ENCODE measurements around the gene CLSTN3. TPM values are rescaled to one million over a fixed set of nuclear protein-coding genes. Genes with fewer than 3 reads are reported as not detected.

The CLSTN3 gene
- polyA plus RNA-seq, 1 of the 3 experiments (the other 2 are of a cell fraction) = 12.7 TPM

DNA sequence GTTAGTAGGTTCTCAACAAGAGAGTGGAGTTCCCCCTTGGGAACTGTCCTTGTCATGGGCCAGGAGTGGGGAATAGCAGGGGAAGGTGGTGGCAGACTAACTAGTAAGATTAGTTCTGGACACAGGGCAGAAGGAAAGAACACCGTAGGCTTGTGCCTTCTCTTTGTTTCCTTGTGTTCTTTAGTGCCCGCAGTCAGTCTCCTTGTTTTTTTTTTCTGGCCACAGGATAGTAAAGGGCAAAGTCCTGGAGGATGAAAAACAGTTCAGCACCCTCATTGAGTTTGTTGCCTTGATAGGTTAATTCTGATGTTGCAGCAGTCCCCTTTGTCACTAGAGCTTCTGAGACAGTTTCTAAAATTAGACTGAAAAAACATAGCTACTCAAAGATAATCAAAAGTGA, 67.7 kb downstream of the CLSTN3 start:
- Histone ChIP-seq H3K36me3 (replicated peaks in 1 of 2; ENCODE audit: control insufficient read depth in 1 of 2, insufficient read depth in 2 of 2, low read length in 1 of 2) (peaks cover 31 to 56% of the 10 kb centered on the region in 2 experiments), H3K9ac (no peak overlapping the region), H4K20me1 (ENCODE audit: insufficient read depth) (no peaks in the 10 kb centered on the region), H3K9me3 (no peaks in the 10 kb centered on the region), H3K27ac (ENCODE audit: low read depth in 2 of 2, low read length in 1 of 2) (no peak overlapping the region), H2AFZ (ENCODE audit: low read depth) (no peak overlapping the region), H3K27me3 (ENCODE audit: insufficient read depth) (no peaks in the 10 kb centered on the region), H3K4me1 (ENCODE audit: control insufficient read depth in 1 of 2, insufficient read depth in 2 of 2, low read depth in 1 of 2, low read length in 1 of 2) (no peaks in the 10 kb centered on the region; a peak in 1 of 4 replicates), H3K9me2 (no peaks in the 10 kb centered on the region), H3K4me2 (no peak overlapping the region), H3K4me3 (ENCODE audit: low read depth in 2 of 2, low read length in 1 of 2) (no peak overlapping the region), H3K79me2 (ENCODE audit: insufficient read depth) (no peaks in the 10 kb centered on the region), H3F3A (replicated peaks; ENCODE audit: insufficient read depth) (no peaks in the 10 kb centered on the region)
- ChIA-PET CTCF (no interaction called here), POLR2A (no interaction called here)
- TF ChIP-seq, protein P1, sequence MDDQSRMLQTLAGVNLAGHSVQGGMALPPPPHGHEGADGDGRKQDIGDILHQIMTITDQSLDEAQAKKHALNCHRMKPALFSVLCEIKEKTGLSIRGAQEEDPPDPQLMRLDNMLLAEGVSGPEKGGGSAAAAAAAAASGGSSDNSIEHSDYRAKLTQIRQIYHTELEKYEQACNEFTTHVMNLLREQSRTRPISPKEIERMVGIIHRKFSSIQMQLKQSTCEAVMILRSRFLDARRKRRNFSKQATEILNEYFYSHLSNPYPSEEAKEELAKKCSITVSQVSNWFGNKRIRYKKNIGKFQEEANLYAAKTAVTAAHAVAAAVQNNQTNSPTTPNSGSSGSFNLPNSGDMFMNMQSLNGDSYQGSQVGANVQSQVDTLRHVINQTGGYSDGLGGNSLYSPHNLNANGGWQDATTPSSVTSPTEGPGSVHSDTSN (IDR thresholded peaks at IDR 0.05) = no peak
- TF ChIP-seq, protein P2, sequence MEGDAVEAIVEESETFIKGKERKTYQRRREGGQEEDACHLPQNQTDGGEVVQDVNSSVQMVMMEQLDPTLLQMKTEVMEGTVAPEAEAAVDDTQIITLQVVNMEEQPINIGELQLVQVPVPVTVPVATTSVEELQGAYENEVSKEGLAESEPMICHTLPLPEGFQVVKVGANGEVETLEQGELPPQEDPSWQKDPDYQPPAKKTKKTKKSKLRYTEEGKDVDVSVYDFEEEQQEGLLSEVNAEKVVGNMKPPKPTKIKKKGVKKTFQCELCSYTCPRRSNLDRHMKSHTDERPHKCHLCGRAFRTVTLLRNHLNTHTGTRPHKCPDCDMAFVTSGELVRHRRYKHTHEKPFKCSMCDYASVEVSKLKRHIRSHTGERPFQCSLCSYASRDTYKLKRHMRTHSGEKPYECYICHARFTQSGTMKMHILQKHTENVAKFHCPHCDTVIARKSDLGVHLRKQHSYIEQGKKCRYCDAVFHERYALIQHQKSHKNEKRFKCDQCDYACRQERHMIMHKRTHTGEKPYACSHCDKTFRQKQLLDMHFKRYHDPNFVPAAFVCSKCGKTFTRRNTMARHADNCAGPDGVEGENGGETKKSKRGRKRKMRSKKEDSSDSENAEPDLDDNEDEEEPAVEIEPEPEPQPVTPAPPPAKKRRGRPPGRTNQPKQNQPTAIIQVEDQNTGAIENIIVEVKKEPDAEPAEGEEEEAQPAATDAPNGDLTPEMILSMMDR (IDR thresholded peaks at IDR 0.05) = no peak
- TF ChIP-seq MEF2A (IDR thresholded peaks at IDR 0.05; ENCODE audit: borderline replicate concordance, low read depth) (no peak), TCF12 (IDR thresholded peaks at IDR 0.05) (no peak), GABPA (IDR thresholded peaks at IDR 0.05; ENCODE audit: low read depth) (no peak), FOXJ3 (CRISPR knock-in tag; IDR thresholded peaks at IDR 0.05) (no peak), JUND (IDR thresholded peaks at IDR 0.05) (no peak), FOSL2 (IDR thresholded peaks at IDR 0.05; ENCODE audit: borderline replicate concordance, low read depth) (no peak), POLR2AphosphoS5 (IDR thresholded peaks at IDR 0.05; ENCODE audit: low read depth, low read length) (no peak)
- TF ChIP-seq, protein P3, sequence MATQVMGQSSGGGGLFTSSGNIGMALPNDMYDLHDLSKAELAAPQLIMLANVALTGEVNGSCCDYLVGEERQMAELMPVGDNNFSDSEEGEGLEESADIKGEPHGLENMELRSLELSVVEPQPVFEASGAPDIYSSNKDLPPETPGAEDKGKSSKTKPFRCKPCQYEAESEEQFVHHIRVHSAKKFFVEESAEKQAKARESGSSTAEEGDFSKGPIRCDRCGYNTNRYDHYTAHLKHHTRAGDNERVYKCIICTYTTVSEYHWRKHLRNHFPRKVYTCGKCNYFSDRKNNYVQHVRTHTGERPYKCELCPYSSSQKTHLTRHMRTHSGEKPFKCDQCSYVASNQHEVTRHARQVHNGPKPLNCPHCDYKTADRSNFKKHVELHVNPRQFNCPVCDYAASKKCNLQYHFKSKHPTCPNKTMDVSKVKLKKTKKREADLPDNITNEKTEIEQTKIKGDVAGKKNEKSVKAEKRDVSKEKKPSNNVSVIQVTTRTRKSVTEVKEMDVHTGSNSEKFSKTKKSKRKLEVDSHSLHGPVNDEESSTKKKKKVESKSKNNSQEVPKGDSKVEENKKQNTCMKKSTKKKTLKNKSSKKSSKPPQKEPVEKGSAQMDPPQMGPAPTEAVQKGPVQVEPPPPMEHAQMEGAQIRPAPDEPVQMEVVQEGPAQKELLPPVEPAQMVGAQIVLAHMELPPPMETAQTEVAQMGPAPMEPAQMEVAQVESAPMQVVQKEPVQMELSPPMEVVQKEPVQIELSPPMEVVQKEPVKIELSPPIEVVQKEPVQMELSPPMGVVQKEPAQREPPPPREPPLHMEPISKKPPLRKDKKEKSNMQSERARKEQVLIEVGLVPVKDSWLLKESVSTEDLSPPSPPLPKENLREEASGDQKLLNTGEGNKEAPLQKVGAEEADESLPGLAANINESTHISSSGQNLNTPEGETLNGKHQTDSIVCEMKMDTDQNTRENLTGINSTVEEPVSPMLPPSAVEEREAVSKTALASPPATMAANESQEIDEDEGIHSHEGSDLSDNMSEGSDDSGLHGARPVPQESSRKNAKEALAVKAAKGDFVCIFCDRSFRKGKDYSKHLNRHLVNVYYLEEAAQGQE (IDR thresholded peaks at IDR 0.05; ENCODE audit: low read depth, low read length) = no peak
- TF ChIP-seq, protein P4, sequence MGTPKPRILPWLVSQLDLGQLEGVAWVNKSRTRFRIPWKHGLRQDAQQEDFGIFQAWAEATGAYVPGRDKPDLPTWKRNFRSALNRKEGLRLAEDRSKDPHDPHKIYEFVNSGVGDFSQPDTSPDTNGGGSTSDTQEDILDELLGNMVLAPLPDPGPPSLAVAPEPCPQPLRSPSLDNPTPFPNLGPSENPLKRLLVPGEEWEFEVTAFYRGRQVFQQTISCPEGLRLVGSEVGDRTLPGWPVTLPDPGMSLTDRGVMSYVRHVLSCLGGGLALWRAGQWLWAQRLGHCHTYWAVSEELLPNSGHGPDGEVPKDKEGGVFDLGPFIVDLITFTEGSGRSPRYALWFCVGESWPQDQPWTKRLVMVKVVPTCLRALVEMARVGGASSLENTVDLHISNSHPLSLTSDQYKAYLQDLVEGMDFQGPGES (IDR thresholded peaks at IDR 0.05; ENCODE audit: low read depth, low read length) = no peak
- WGBS (ENCODE audit: low lambda C conversion rate) = 71% methylated on average over 2 of the region's 2 CpGs
- no peak for DNase-seq

Measured in SK-N-SH (cell line).